DMS153 (cell line): ENCODE measurements around the gene MRPS35.
"Not testable (repeated sequence)": the region's sequence is repeated elsewhere in the genome, so short reads cannot be mapped to it uniquely, and the experiment has no call there.

Experiments used
- DNase-seq: peaks from one replicate; lab custom pipeline; 2025; lab: John Stamatoyannopoulos, UW

MRPS35 gene

GRCh38 chr12:27709212-27709931, 1.3 kb upstream of the MRPS35 start:
- no peak for DNase-seq

GRCh38 chr12:27709932-27710591, 570 bp upstream of the MRPS35 start:
- peak; percentile 21 for DNase-seq

GRCh38 chr12:27711317-27711682, 668 bp downstream of the MRPS35 start:
- DNase-seq = no peak

GRCh38 chr12:27711967-27712366, 1.3 kb downstream of the MRPS35 start:
- DNase-seq = no peak

- DNase-seq = no peak
These were observed 12.6 kb downstream of the MRPS35 start for GRCh38 chr12:27723212-27723611.

- no peak for DNase-seq
These were observed 19.5 kb downstream of the MRPS35 start for GRCh38 chr12:27730097-27730588.

GRCh38 chr12:27732281-27732680, 21.6 kb downstream of the MRPS35 start:
- no peak for DNase-seq

GRCh38 chr12:27733052-27733656, 22.5 kb downstream of the MRPS35 start:
- no peak for DNase-seq

GRCh38 chr12:27733791-27734190, 23.2 kb downstream of the MRPS35 start:
- DNase-seq = no peak

- not testable (repeated sequence) for DNase-seq
These were observed 23.7 kb downstream of the MRPS35 start for GRCh38 chr12:27734321-27734720.

GRCh38 chr12:27743601-27744000, 33.0 kb downstream of the MRPS35 start:
- no peak for DNase-seq

GRCh38 chr12:27745734-27746133, 35.1 kb downstream of the MRPS35 start:
- not testable (repeated sequence) for DNase-seq

GRCh38 chr12:27747111-27747820, 36.6 kb downstream of the MRPS35 start:
- no peak for DNase-seq

GRCh38 chr12:27751386-27752047, 40.9 kb downstream of the MRPS35 start:
- DNase-seq = no peak

- no peak for DNase-seq
These were observed 44.2 kb downstream of the MRPS35 start for GRCh38 chr12:27754795-27755194.

- no peak for DNase-seq
These were observed 46.1 kb downstream of the MRPS35 start for GRCh38 chr12:27756670-27757195.

GRCh38 chr12:27762757-27763156, 52.1 kb downstream of the MRPS35 start:
- DNase-seq = no peak

- DNase-seq = no peak
These were observed 56.0 kb downstream of the MRPS35 start for GRCh38 chr12:27766587-27766986.

- no peak for DNase-seq
These were observed 58.6 kb downstream of the MRPS35 start for GRCh38 chr12:27769142-27769673.

- DNase-seq = no peak
These were observed 61.1 kb downstream of the MRPS35 start for GRCh38 chr12:27771481-27772327.
